Left lung (tissue), 10 donors: ENCODE results near the gene KDM3B. TPM values are rescaled to one million over a fixed set of nuclear protein-coding genes. Genes with fewer than 3 reads are reported as not detected.

Experiments
- ATAC-seq: fragments of 200-7000 bp; cut with Tn5 transposase; one replicate; pipeline ENCODE4 v1.9.1; 2020; ENCODE audit warnings: moderate library complexity
- DNase-seq, 4 donors: peaks; one replicate each; pipeline ENCODE4 v3.0.0-alpha.2; 2013 to 2020
- H3K27ac ChIP-seq, 2 donors: fragments of 200-600 bp; sonication (generic) in 1 of 2; one replicate each; pipeline versions ENCODE4 v1.5.0 to v1.8.0; 2020 to 2021
- H3K27me3 ChIP-seq, 2 donors: fragments of 200-600 bp; sonication (generic) in 1 of 2; one replicate each; pipeline versions ENCODE4 v1.5.0 to v1.8.0; 2020 to 2021
- H3K36me3 ChIP-seq, 2 donors: fragments of 200-600 bp; sonication (generic) in 1 of 2; one replicate each; pipeline versions ENCODE4 v1.5.0 to v1.8.0; 2020 to 2021
- H3K4me1 ChIP-seq, 2 donors: fragments of 200-600 bp; one replicate each; pipeline ENCODE4 v1.8.0; 2021
- H3K4me3 ChIP-seq, 2 donors: fragments of 200-600 bp; sonication (generic) in 1 of 2; one replicate each; pipeline versions ENCODE4 v1.5.0 to v1.8.0; 2020 to 2021; ENCODE audit warnings: mild to moderate bottlenecking in 1 of 2
- H3K9me3 ChIP-seq, 2 donors: fragments of 200-600 bp; sonication (generic) in 1 of 2; one replicate each; pipeline versions ENCODE4 v1.5.0 to v1.8.0; 2020 to 2021
- CTCF ChIP-seq, 2 donors: fragments of 200-600 bp; sonication (generic) in 1 of 2; IDR thresholded peaks; one replicate each; pipeline versions ENCODE4 v1.5.0 to v1.8.0; 2021; ENCODE audit warnings: antibody characterized with exemption in 2 of 2
- intact Hi-C, 2 donors: fragments of 100-400 bp; cut with DNase I; formaldehyde crosslinking; loops; one replicate each; pipeline versions ENCODE4 v1.11.2 to v1.14.2; 2022
- polyA plus RNA-seq, 6 donors: library from polyadenylated mRNA; unstranded; fragments of 120-200 nt; gene quantifications; one replicate each; pipeline ENCODE4 v1.2.1, GENCODE V29; 2013; ENCODE audit not compliant: insufficient read length in 6 of 6
- total RNA-seq, 2 donors: library from RNA; stranded (reverse); fragmentation: NEBNext Ultra II Directional; extraction: Animal tissue kit (Norgen Biotek cat#: 25700); gene quantifications; one replicate each; pipeline ENCODE4 v1.2.1, GENCODE V29; 2021
- donor health status: DM: no; HTN: yes; CAD: no.
- donor health status: DM: no; HTN: no; CAD: no.

KDM3B gene
- total and polyA plus RNA-seq, 8 donors, result 47.5 to 96.3 (median 79.5) TPM

- Histone ChIP-seq H3K9me3 (peaks cover 0 to 4% of the 10 kb centered on the region in 2 donors), H3K4me3 (peak overlapping the region; percentile 78 to 86), H3K4me1 (peaks cover 12 to 26% of the 10 kb centered on the region in 2 donors), H3K27me3 (no peaks in the 10 kb centered on the region), H3K36me3 (no peaks in the 10 kb centered on the region), H3K27ac (peak overlapping the region; percentile 97 to 98)
- no peak for TF ChIP-seq CTCF (IDR thresholded peaks at IDR 0.05)
- ATAC-seq (no peak), DNase-seq (no peak)
- intact Hi-C loops, result no loop called here
Measured at GRCh38 chr5:138354387-138354786, 1.9 kb downstream of the KDM3B start.

GRCh38 chr5:138354926-138355378, 2.5 kb downstream of the KDM3B start:
- Histone ChIP-seq H3K4me1 (peaks cover 12 to 32% of the 10 kb centered on the region in 2 donors), H3K27me3 (no peaks in the 10 kb centered on the region), H3K36me3 (no peaks in the 10 kb centered on the region), H3K27ac (no peak overlapping the region), H3K9me3 (peaks cover 0 to 4% of the 10 kb centered on the region in 2 donors), H3K4me3 (peak overlapping the region; percentile 78 to 86)
- intact Hi-C loops, result no loop called here
- DNase-seq (peak in 1 of 4 donors; percentile 30), ATAC-seq (no peak)
- no peak for TF ChIP-seq CTCF (IDR thresholded peaks at IDR 0.05)

- intact Hi-C loops, result no loop called here
- no peaks in the 10 kb centered on the region for H3K27me3 ChIP-seq
- H3K27ac ChIP-seq, result no peak overlapping the region
- TF ChIP-seq CTCF (IDR thresholded peaks at IDR 0.05), result no peak
- H3K4me3 ChIP-seq, result no peak overlapping the region
- no peak for DNase-seq
- no peaks in the 10 kb centered on the region for H3K9me3 ChIP-seq
- H3K36me3 ChIP-seq, result no peaks in the 10 kb centered on the region
- peaks cover 6 to 43% of the 10 kb centered on the region in 2 donors for H3K4me1 ChIP-seq
- ATAC-seq, result no peak
Measured at GRCh38 chr5:138359621-138360020, 7.1 kb downstream of the KDM3B start.

- DNase-seq (no peak), ATAC-seq (no peak)
- Histone ChIP-seq H3K27me3 (no peaks in the 10 kb centered on the region), H3K9me3 (no peaks in the 10 kb centered on the region), H3K4me3 (no peak overlapping the region), H3K4me1 (peaks cover 0 to 32% of the 10 kb centered on the region in 2 donors), H3K36me3 (no peaks in the 10 kb centered on the region), H3K27ac (peak overlapping the region in 1 of 2 donors; percentile 13)
- TF ChIP-seq CTCF (IDR thresholded peaks at IDR 0.05), result no peak
- intact Hi-C loops, result no loop called here
Measured at GRCh38 chr5:138360941-138361452, 8.5 kb downstream of the KDM3B start.

- ATAC-seq (no peak), DNase-seq (no peak)
- Histone ChIP-seq H3K9me3 (no peaks in the 10 kb centered on the region), H3K27ac (no peak overlapping the region), H3K36me3 (no peaks in the 10 kb centered on the region), H3K4me3 (no peak overlapping the region), H3K4me1 (peaks cover 6 to 61% of the 10 kb centered on the region in 2 donors), H3K27me3 (no peaks in the 10 kb centered on the region)
- no peak for TF ChIP-seq CTCF (IDR thresholded peaks at IDR 0.05)
- intact Hi-C loops, result no loop called here
Measured at GRCh38 chr5:138364576-138364975, 12.1 kb downstream of the KDM3B start.
